OCI-LY7 (cell line): ENCODE data around the gene RAPGEF2. TPM values are rescaled to one million over a fixed set of nuclear protein-coding genes. Genes with fewer than 3 reads are reported as not detected.

Experiments used
- BruUV-seq: library from RNA; stranded (reverse); fragments of 400-500 nt; replicated peaks from 2 replicates; lab custom pipeline; 2021; lab: Mats Ljungman, UMichigan
- CTCF ChIA-PET: fragments of 300-600 bp; sonication (Branson Sonifier 250); formaldehyde crosslinking; loops from one replicate; lab custom pipeline; 2022; ENCODE audit warnings: antibody characterized with exemption; ENCODE audit not compliant: unreplicated experiment; lab: Charles Lee
- POLR2A ChIA-PET: fragments of 300-600 bp; sonication (Branson Sonifier 250); formaldehyde crosslinking; loops from one replicate; lab custom pipeline; 2022; ENCODE audit warnings: antibody characterized with exemption; lab: Charles Lee
- DNase-seq: peaks from one replicate; pipeline ENCODE4 v3.0.0-alpha.2; 2015; ENCODE audit warnings: low spot score
- H2AFZ ChIP-seq: fragments of 200-600 bp; sonication (generic), shearing (Covaris generic); 2 replicates; pipeline ENCODE4 v1.6.1; 2014; ENCODE audit warnings: mild to moderate bottlenecking, antibody characterized with exemption, low read length, moderate library complexity
- H3K27ac ChIP-seq: fragments of 200-600 bp; sonication (generic); 2 replicates; pipeline ENCODE4 v1.5.1; 2014; ENCODE audit warnings: mixed run types, low read depth, mild to moderate bottlenecking, moderate library complexity, low read length, inconsistent platforms; ENCODE audit not compliant: poor library complexity, severe bottlenecking
- H3K36me3 ChIP-seq: fragments of 200-600 bp; sonication (generic); 2 replicates; pipeline ENCODE4 v1.6.1; 2014; ENCODE audit warnings: mild to moderate bottlenecking, antibody characterized with exemption, low read length, moderate library complexity, mixed read lengths; ENCODE audit not compliant: insufficient read depth
- H3K4me1 ChIP-seq: fragments of 200-600 bp; sonication (generic); 2 replicates; pipeline ENCODE4 v1.5.1; 2014; ENCODE audit warnings: mild to moderate bottlenecking, low read length; ENCODE audit not compliant: insufficient read depth, poor library complexity, severe bottlenecking
- H3K4me2 ChIP-seq: fragments of 200-600 bp; sonication (generic); 2 replicates; pipeline ENCODE4 v1.6.1; 2014; ENCODE audit warnings: mild to moderate bottlenecking, low read length
- H3K4me3 ChIP-seq: fragments of 200-600 bp; sonication (generic); 2 replicates; pipeline ENCODE4 v1.5.1; 2014; ENCODE audit warnings: mild to moderate bottlenecking, low read depth, low read length; ENCODE audit not compliant: poor library complexity, severe bottlenecking
- H3K79me2 ChIP-seq: fragments of 200-600 bp; sonication (generic); 2 replicates; pipeline ENCODE4 v1.6.1; 2016; ENCODE audit warnings: low read depth, mild to moderate bottlenecking, low read length, moderate library complexity, mixed read lengths; ENCODE audit not compliant: insufficient read depth
- H3K9me2 ChIP-seq: fragments of 200-600 bp; sonication (generic); 2 replicates; pipeline ENCODE4 v1.6.1; 2016; ENCODE audit warnings: mild to moderate bottlenecking, low read length, mixed read lengths; ENCODE audit not compliant: insufficient read depth
- H3K9me3 ChIP-seq: fragments of 200-600 bp; sonication (generic); 2 replicates; pipeline ENCODE4 v1.6.1; 2014; ENCODE audit warnings: mild to moderate bottlenecking, mixed run types, low read length, mixed read lengths
- H4K20me1 ChIP-seq: fragments of 200-600 bp; sonication (generic); 2 replicates; pipeline ENCODE4 v1.6.1; 2014; ENCODE audit warnings: mild to moderate bottlenecking, antibody characterized with exemption, low read length, moderate library complexity, mixed read lengths; ENCODE audit not compliant: insufficient read depth
- EZH2phosphoT487 ChIP-seq: fragments of 200-600 bp; sonication (generic); IDR thresholded peaks from 2 replicates; pipeline ENCODE4 v1.6.1; 2018; ENCODE audit warnings: low read depth, borderline replicate concordance, mild to moderate bottlenecking, mixed run types, antibody characterized with exemption, low read length, moderate library complexity, mixed read lengths
- intact Hi-C: fragments of 100-400 bp; cut with micrococcal nuclease; formaldehyde crosslinking; loops from one replicate; pipeline ENCODE4 v1.10.0; 2022; ENCODE audit not compliant: unreplicated experiment
- total RNA-seq, 2 experiments: library from RNA; depleted of rRNA in 1 of 2; stranded (reverse); fragments of >200 nt in 1 of 2; shearing (Covaris generic) in 1 of 2; gene quantifications; 2 replicates each; pipeline ENCODE4 v1.2.3, GENCODE V29; 2014 to 2022
- TF ChIP-seq, protein P1 (sequence below): fragments of 200-600 bp; sonication (generic); conservative IDR thresholded peaks from 2 replicates; pipeline ENCODE4 v1.5.1; 2014; ENCODE audit warnings: mild to moderate bottlenecking, antibody characterized with exemption, low read length, moderate library complexity, mixed read lengths

Gene RAPGEF2
- total RNA-seq, 2 experiments from 2014 or later, result 4.6 to 6.5 TPM

DNA sequence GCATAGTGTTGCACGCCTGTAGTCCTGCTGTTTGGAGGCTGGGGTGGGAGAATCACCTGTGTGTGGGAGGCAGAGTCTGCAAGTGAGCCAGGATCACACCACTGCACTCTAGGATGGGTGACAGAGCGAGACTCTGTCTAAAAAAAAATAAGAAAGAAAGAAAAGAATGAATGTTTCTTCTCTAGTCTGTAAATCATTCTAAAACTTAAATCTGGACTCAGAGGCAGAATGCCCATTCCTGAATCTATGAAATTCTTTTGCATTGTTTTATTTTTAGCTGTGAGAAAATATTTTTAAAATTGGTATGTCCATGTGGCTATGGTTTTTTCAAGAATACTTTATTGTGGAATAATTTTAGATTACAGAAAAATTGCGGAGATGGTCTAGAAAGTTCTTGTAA lies 49.3 kb downstream of the RAPGEF2 start:
- no TSS peak for BruUV-seq
- Histone ChIP-seq H3K27ac (no peak overlapping the region), H3K79me2 (no peaks in the 10 kb centered on the region)

DNA sequence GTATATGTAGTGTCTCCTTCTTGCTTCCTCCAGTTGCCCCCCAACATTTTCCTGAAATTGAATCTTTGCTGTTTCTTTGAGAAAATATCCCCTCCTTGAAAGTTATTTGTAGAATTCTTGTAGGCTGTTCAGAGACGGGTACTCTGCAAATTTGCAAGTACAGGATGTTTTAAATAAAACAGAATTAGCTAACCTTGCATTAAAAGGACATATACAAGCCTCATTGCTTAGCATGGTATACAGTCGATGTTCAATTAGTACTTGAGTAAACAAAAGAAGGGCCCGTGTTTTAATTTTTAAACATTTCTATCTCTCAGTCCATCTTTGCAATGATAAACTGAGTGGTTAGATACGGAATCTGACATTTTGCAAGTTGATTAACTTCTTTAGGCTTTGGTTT lies 50.8 kb downstream of the RAPGEF2 start:
- H4K20me1 ChIP-seq, result no peaks in the 10 kb centered on the region
- no peak overlapping the region for H3K4me2 ChIP-seq
- DNase-seq, result no peak
- no peak overlapping the region for H3K4me3 ChIP-seq
- H3K36me3 ChIP-seq, result no peaks in the 10 kb centered on the region
- POLR2A ChIA-PET, result interaction anchor here (0.6 to 0.9 kb wide), 3 partner anchors 8 to 248 kb away, joined by 3 to 4 read pairs (median 3); no protein-coding TSS in a partner anchor
- H3K79me2 ChIP-seq, result no peaks in the 10 kb centered on the region
- no peak overlapping the region for H2AFZ ChIP-seq
- no peak overlapping the region for H3K27ac ChIP-seq
- H3K9me3 ChIP-seq, result no peaks in the 10 kb centered on the region
- no TSS peak for BruUV-seq
- intact Hi-C loops, result no loop called here
- TF ChIP-seq EZH2phosphoT487, result no peak
- TF ChIP-seq, protein P1, sequence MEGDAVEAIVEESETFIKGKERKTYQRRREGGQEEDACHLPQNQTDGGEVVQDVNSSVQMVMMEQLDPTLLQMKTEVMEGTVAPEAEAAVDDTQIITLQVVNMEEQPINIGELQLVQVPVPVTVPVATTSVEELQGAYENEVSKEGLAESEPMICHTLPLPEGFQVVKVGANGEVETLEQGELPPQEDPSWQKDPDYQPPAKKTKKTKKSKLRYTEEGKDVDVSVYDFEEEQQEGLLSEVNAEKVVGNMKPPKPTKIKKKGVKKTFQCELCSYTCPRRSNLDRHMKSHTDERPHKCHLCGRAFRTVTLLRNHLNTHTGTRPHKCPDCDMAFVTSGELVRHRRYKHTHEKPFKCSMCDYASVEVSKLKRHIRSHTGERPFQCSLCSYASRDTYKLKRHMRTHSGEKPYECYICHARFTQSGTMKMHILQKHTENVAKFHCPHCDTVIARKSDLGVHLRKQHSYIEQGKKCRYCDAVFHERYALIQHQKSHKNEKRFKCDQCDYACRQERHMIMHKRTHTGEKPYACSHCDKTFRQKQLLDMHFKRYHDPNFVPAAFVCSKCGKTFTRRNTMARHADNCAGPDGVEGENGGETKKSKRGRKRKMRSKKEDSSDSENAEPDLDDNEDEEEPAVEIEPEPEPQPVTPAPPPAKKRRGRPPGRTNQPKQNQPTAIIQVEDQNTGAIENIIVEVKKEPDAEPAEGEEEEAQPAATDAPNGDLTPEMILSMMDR, result no peak
- CTCF ChIA-PET, result no interaction called here
- peaks cover 14% of the 10 kb centered on the region for H3K4me1 ChIP-seq
- no peaks in the 10 kb centered on the region for H3K9me2 ChIP-seq

More for the DNA sequence above, 49.3 kb downstream of the RAPGEF2 start:
- TF ChIP-seq, protein P1, result no peak
- no peak for TF ChIP-seq EZH2phosphoT487
- Histone ChIP-seq H3K4me3 (no peak overlapping the region), H3K9me2 (no peaks in the 10 kb centered on the region), H4K20me1 (no peaks in the 10 kb centered on the region), H3K9me3 (no peaks in the 10 kb centered on the region), H3K36me3 (no peaks in the 10 kb centered on the region), H3K4me2 (no peak overlapping the region), H2AFZ (no peak overlapping the region), H3K4me1 (peaks cover 7% of the 10 kb centered on the region)
- ChIA-PET CTCF (interaction anchor here (0.5 kb wide), 1 partner anchor 496 kb away, joined by 4 read pairs; no protein-coding TSS in a partner anchor), POLR2A (interaction anchor here (0.9 kb wide), 1 partner anchor 10 kb away, joined by 3 read pairs; no protein-coding TSS in a partner anchor)
- intact Hi-C loops, result no loop called here
- no peak for DNase-seq

DNA sequence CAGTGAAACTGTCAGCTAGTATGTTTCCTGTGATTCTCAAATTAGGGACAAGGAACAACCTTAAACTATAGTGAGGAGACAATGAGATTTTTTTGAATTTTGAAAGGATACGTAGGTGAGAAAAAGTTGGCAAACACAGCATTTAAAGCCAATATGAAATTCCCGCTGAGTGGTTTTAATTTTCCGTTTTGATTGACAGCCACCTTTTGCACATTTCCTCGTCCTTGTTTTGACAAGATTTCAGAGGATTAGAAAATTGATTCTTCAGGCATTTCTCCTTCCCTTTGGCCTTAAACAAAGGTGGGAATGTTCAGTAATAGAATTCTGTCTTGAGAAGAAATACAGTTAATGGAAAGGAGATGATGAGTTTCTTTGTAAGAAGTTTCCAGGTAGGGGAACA lies 52.2 kb downstream of the RAPGEF2 start:
- BruUV-seq, result no TSS peak
- Histone ChIP-seq H2AFZ (no peak overlapping the region), H3K9me3 (no peaks in the 10 kb centered on the region), H3K27ac (no peak overlapping the region), H3K4me3 (no peak overlapping the region), H3K4me2 (no peak overlapping the region), H3K79me2 (no peaks in the 10 kb centered on the region), H3K9me2 (no peaks in the 10 kb centered on the region), H3K36me3 (no peaks in the 10 kb centered on the region), H4K20me1 (no peaks in the 10 kb centered on the region), H3K4me1 (peaks cover 29% of the 10 kb centered on the region)
- POLR2A ChIA-PET, result interaction anchor here (0.5 to 0.8 kb wide), 3 partner anchors 11 to 480 kb away, joined by 3 to 4 read pairs (median 3); no protein-coding TSS in a partner anchor
- intact Hi-C loops, result no loop called here
- no peak for DNase-seq
- TF ChIP-seq, protein P1, result no peak
- TF ChIP-seq EZH2phosphoT487, result no peak
- CTCF ChIA-PET, result no interaction called here
